Nucleus accumbens (tissue), 56 donors: ENCODE measurements around the gene TMEM229B.
A peak's percentile ranks its signal among the peaks of the same experiment; 100 is the strongest.

Experiments used
- DNase-seq, 56 donors: peaks; one replicate each; lab custom pipeline; 2025; lab: John Stamatoyannopoulos, UW

Gene TMEM229B

DNA sequence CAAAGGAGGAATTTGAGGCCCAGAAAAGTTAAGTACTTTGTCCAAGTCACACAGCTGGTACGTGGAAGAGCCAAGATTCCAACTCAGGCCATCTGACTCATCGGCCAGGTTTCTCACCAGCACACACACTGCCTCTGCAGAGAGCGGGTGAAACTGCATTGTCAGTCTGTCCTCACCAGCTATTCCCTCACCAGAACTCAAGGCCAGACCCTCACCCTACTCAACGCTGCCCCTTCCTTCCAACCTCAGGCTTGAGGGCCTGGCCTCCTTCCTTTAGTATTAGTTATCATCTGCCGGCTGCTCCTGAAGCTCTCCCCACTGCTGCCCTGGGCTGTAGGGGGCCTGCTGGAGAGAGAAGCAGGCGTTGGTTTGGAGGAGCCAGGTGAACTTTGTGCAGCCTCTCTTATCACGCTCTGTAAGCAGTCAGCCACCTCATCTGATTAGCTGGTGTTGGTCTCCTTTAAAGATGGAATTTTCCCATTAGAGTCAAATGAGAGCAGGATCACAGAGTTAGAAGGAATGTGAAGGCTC, 60.0 kb downstream of the TMEM229B start:
- DNase-seq, result no peak

DNA sequence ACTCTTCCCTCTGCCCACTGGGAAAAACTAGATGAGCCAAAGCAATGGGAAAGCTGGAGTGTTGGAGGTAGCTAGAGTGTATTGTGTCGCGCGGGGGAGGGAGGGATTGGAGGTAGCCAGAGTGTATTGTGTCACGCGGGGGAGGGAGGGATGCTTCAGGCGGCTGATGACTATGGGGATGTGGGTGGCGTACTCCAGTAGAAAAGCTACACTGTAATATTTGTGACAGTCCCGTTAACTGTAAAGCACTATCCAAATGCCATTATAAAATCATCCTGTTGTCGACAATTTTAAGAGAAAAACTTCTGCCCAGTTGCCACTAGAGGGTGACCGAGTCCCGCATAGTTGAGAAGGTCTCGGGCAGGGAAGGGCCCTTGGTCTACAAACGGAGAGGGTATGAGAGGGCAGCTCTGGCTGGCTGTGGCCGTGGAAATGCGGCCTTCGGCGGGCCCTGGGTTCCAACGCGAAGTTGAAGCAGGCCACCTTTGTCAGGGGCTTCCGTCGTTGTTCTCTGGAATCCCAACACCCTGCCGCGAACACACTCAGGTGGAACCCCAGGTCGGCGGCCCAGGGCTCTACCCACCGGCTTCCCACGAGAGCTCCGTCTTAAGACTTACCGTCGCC, 61.4 kb downstream of the TMEM229B start:
- DNase-seq, result peak in 52 of 56 donors; percentile 6 to 82 (median 60)

DNA sequence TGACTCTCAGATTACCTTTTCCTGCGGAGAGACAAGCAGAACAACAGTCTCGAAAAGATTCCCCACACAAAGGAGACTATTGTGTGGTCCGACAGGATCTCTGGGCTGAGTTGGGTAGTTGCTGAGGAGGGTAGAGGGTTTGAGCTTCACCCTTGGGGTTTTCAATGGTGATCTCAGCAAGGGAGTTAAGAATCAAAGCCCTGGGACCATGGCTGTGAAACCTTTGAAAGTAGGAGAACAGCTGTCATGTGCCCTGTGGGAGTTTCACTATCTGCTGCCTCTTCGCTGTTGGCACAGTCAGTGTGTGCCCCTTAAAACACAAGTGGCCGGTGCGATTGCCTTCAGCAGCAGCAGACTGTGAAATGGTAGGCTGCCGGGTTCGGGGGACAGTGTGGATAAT, 62.4 kb downstream of the TMEM229B start:
- DNase-seq, result no peak

DNA sequence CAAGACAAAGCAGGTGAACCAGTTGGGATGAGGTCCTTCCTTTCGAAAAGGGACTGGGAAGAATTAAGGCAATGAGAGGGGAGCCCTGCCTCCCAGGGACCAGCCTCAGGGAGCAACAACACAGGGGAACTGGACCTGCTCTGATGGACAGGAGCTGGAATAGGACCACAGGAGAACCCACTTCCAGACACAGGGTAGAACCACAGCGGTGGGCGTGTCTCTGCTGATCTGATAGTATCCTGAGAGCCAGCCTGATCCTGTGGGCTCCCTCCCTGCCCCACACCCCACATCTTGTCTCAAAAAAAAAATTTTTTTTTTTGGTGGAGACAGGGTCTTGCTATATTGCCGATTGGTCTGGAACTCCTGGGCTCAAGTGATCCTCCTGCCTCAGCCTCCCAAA, 62.9 kb downstream of the TMEM229B start:
- DNase-seq, result no peak

DNA sequence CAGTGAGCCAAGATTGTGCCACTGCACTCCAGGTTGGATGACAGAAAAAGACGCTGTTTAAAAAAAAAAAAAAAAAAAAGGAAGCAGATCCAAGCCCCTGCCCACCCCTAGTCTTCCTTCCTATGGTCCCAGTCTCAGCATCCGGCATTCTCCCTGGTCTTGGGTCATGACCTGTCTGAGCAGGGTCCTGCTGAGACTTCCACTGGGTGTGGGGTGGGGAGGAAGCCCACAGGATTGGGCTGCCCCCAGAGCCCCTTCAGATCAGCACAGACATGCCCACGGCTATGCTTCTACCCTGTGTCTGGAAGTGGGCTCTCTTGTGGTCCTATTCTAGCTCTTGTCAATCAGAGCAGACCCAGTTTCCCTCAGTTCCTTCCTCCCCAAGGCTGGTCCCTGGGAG, 64.0 kb downstream of the TMEM229B start:
- no peak for DNase-seq

GRCh38 chr14:67423424-67423823, 65.1 kb downstream of the TMEM229B start:
- peak in 1 of 56 donors; percentile 6 for DNase-seq

GRCh38 chr14:67421356-67422224, 66.9 kb downstream of the TMEM229B start:
- no peak for DNase-seq
